Measurements from ENCODE around the gene UROC1. TPM values are rescaled to one million over a fixed set of nuclear protein-coding genes. Genes with fewer than 3 reads are reported as not detected.

The UROC1 gene
- total RNA-seq, 1 experiment from 2014 or later = not detected

GRCh38 chr3:126541628-126542339 is 24.2 kb upstream of the UROC1 start:
- Histone ChIP-seq H3K27ac (ENCODE audit: insufficient read length, low read depth, low read length) (no peak overlapping the region), H3K79me2 (ENCODE audit: insufficient read depth, low read length) (no peaks in the 10 kb centered on the region), H4K20me1 (ENCODE audit: control insufficient read depth, insufficient read depth, insufficient read length) (peaks cover 3% of the 10 kb centered on the region), H2AFZ (ENCODE audit: low read length) (no peak overlapping the region), H3K79me1 (ENCODE audit: insufficient read depth, low read depth, low read length, poor library complexity, severe bottlenecking) (no peaks in the 10 kb centered on the region), H3K9me3 (ENCODE audit: control insufficient read depth, low read depth, low read length) (no peaks in the 10 kb centered on the region), H4K5ac (ENCODE audit: insufficient read length, low read depth, low read length) (no peak overlapping the region), H3K18ac (ENCODE audit: insufficient read length, low read depth, low read length) (no peak overlapping the region), H2BK15ac (ENCODE audit: low read depth, low read length) (no peak overlapping the region), H2BK120ac (ENCODE audit: low read depth, low read length, poor library complexity, severe bottlenecking) (no peak overlapping the region), H4K8ac (replicated peaks; ENCODE audit: insufficient read length, low read depth, low read length) (no peak overlapping the region), H3K56ac (ENCODE audit: insufficient read length, low read depth, low read length) (no peak overlapping the region), H2BK5ac (ENCODE audit: insufficient read length, low read length) (no peak overlapping the region), H3K23me2 (ENCODE audit: insufficient read length, low read depth, low read length, poor library complexity, severe bottlenecking) (no peaks in the 10 kb centered on the region), H2BK20ac (ENCODE audit: low read depth, low read length, poor library complexity, severe bottlenecking) (no peak overlapping the region), H3K27me3 (ENCODE audit: insufficient read depth, low read length) (no peaks in the 10 kb centered on the region), H3K14ac (ENCODE audit: insufficient read depth, low read length) (no peak overlapping the region), H3K23ac (ENCODE audit: insufficient read length, low read depth, low read length) (no peak overlapping the region), H3K4me1 (ENCODE audit: insufficient read depth, low read length) (no peaks in the 10 kb centered on the region), H3K4ac (ENCODE audit: low read depth, low read length) (no peak overlapping the region), H2AK5ac (ENCODE audit: insufficient read length, low read length) (no peak overlapping the region), H3K9ac (ENCODE audit: extremely low read depth, insufficient read length, low read length) (no peak overlapping the region), H3K4me2 (ENCODE audit: insufficient read depth, insufficient read length, low read length) (no peak overlapping the region), H4K91ac (ENCODE audit: insufficient read length, low read depth, low read length) (no peak overlapping the region), H3T11ph (ENCODE audit: low read length) (no peak overlapping the region), H2BK12ac (ENCODE audit: insufficient read length, low read depth, low read length) (no peak overlapping the region)
- Mint-ChIP-seq H3K36me3 (ENCODE audit: insufficient read depth in 1 of 3, low read depth in 3 of 3) (peaks cover 0 to 3% (median 0%) of the 10 kb centered on the region in 3 experiments; a peak in 2 of 7 replicates), H3K27ac (no peak overlapping the region), H3K4me3 (no peak overlapping the region), H3K27me3 (ENCODE audit: low read depth) (peaks cover 2% of the 10 kb centered on the region; the same call in 1 of the 2 replicates), H3K4me1 (peaks cover 0 to 8% of the 10 kb centered on the region in 2 experiments; a peak in 2 of 4 replicates), H3K9me3 (no peaks in the 10 kb centered on the region)
- WGBS (ENCODE audit: extremely low coverage, insufficient read length, low lambda C conversion rate) = no CpG with 5 or more reads among the region's 101 CpGs
- DNase-seq = peak; percentile 51
- no peak for TF ChIP-seq CTCF (conservative IDR thresholded peaks at IDR 0.05)
